ENCODE measurements around the gene SMIM41. TPM values are rescaled to one million over a fixed set of nuclear protein-coding genes. Genes with fewer than 3 reads are reported as not detected.

The SMIM41 gene
- total and polyA plus RNA-seq, 2 experiments from 2014 or later: not detected

DNA sequence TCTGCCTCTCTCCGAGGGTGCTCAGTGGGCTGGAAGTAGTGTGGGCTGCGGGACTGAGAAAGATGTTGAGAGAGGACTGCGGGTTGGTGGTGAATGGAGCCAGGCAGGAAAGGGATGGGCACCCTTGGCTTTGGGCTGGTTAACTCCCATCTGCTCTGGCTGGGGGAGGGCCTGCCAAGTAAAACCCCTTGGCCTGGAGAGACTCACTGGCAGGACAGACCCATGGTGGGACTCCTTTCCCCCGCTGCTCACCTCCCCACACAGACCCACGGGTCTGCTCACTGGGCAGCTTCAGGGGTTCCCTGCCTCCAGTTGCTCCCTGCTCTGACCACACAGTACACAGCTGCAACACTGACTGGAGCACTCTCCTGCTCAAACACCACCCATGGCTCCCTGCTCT, 58.2 kb downstream of the SMIM41 start:
- 42 to 50% methylated on average over 5 of the region's 5 CpGs for WGBS, 2 experiments (ENCODE audit: low coverage in 1 of 2, low lambda C conversion rate in 2 of 2, missing lambda C conversion rate in 2 of 2)

DNA sequence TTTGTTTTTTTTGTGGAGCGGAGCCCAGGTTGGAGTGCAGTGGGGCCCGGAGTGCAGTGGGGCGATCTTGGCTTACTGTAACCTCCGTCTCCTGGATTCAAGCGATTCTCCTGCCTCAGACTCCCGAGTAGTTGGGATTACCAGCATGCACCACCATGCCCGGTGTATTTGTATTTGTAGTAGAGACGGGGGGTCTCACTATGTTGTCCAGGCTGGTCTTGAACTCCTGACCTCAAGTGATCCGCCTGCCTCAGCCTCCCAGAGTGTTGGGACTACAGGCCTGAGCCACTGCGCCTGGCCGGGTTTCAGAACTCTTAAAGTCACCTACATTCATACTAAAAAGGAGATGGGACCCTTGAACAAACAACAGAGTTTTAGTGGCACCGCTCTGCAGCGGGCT, 59.6 kb downstream of the SMIM41 start:
- no peaks in the 10 kb centered on the region for H4K20me1 ChIP-seq (ENCODE audit: insufficient read depth)
- H3K79me2 ChIP-seq (ENCODE audit: insufficient read depth): no peaks in the 10 kb centered on the region
- no peak for TF ChIP-seq EZH2phosphoT487 (IDR thresholded peaks at IDR 0.05; ENCODE audit: insufficient read depth, low read depth)
- no peak for TF ChIP-seq EZH2 (IDR thresholded peaks at IDR 0.05; ENCODE audit: insufficient read depth, poor library complexity, severe bottlenecking)
- no peak overlapping the region for H3K4me3 ChIP-seq
- no peaks in the 10 kb centered on the region for H3K9me2 ChIP-seq (ENCODE audit: insufficient read depth)
- in situ Hi-C loops (cut with MboI): no loop called here
- no peak for DNase-seq
- H3K9me3 ChIP-seq (ENCODE audit: low read depth): no peaks in the 10 kb centered on the region
- WGBS, 2 experiments (ENCODE audit: low coverage in 1 of 2, low lambda C conversion rate in 2 of 2, missing lambda C conversion rate in 2 of 2): 74 to 79% methylated on average over 13 of the region's 13 CpGs
- no peak overlapping the region for H3K4me2 ChIP-seq (ENCODE audit: unreplicated experiment)
- peaks cover 10% of the 10 kb centered on the region; the same call in 1 of the 2 replicates for H3K4me1 ChIP-seq (ENCODE audit: insufficient read depth)
- H3K36me3 ChIP-seq (ENCODE audit: low read depth): no peaks in the 10 kb centered on the region
- no peaks in the 10 kb centered on the region for H3K27me3 ChIP-seq (replicated peaks; ENCODE audit: insufficient read depth)
- no peaks in the 10 kb centered on the region for H3F3A ChIP-seq (ENCODE audit: insufficient read depth)
- no peak overlapping the region for H2AFZ ChIP-seq
- no peak overlapping the region for H3K27ac ChIP-seq
- no peak overlapping the region for H3K9ac ChIP-seq

More for the DNA sequence above, 58.2 kb downstream of the SMIM41 start:
- in situ Hi-C loops (cut with MboI): no loop called here
- no peaks in the 10 kb centered on the region for H3K79me2 ChIP-seq (ENCODE audit: insufficient read depth)
- no peaks in the 10 kb centered on the region for H3K27me3 ChIP-seq (replicated peaks; ENCODE audit: insufficient read depth)
- peaks cover 4% of the 10 kb centered on the region; the same call in 1 of the 2 replicates for H3K4me1 ChIP-seq (ENCODE audit: insufficient read depth)
- no peaks in the 10 kb centered on the region for H3K9me3 ChIP-seq (ENCODE audit: low read depth)
- no peaks in the 10 kb centered on the region for H3K9me2 ChIP-seq (ENCODE audit: insufficient read depth)
- H3K4me3 ChIP-seq: no peak overlapping the region
- no peak overlapping the region for H2AFZ ChIP-seq
- H4K20me1 ChIP-seq (ENCODE audit: insufficient read depth): no peaks in the 10 kb centered on the region
- no peak overlapping the region for H3K9ac ChIP-seq
- no peaks in the 10 kb centered on the region for H3K36me3 ChIP-seq (ENCODE audit: low read depth)
- H3K27ac ChIP-seq: no peak overlapping the region
- no peak for DNase-seq
- H3F3A ChIP-seq (ENCODE audit: insufficient read depth): no peaks in the 10 kb centered on the region
- TF ChIP-seq EZH2phosphoT487 (IDR thresholded peaks at IDR 0.05; ENCODE audit: insufficient read depth, low read depth) (no peak), EZH2 (IDR thresholded peaks at IDR 0.05; ENCODE audit: insufficient read depth, poor library complexity, severe bottlenecking) (no peak)
- H3K4me2 ChIP-seq (ENCODE audit: unreplicated experiment): no peak overlapping the region

DNA sequence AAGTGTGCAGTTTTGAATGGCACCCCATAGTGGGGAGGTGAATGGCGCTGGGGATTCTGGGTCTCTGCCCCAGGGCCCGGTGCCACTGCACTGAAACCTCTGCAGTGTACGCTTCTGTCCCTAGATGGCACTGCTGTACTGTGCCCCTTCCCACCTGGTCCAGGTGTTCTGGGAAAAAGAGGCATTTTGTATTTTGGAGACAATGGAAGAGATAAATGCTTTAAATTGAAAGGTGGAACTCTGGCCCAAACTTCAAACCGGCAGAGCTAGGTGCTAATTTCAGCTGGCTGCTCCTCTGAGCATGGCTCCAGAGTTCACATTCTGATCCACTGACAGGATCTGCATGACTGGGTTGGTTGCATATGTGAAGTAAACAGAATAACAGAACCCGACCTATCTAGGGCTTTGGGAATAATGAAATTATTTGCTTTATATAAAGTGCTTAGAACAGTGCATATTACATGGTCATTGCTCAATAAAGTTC, 60.1 kb downstream of the SMIM41 start:
- peak; percentile 61 for DNase-seq
- H4K20me1 ChIP-seq (ENCODE audit: insufficient read depth): no peaks in the 10 kb centered on the region
- no peaks in the 10 kb centered on the region for H3K9me3 ChIP-seq (ENCODE audit: low read depth)
- H3K36me3 ChIP-seq (ENCODE audit: low read depth): no peaks in the 10 kb centered on the region
- no peaks in the 10 kb centered on the region for H3K79me2 ChIP-seq (ENCODE audit: insufficient read depth)
- in situ Hi-C loops (cut with MboI): no loop called here
- TF ChIP-seq EZH2phosphoT487 (IDR thresholded peaks at IDR 0.05; ENCODE audit: insufficient read depth, low read depth) (no peak), EZH2 (IDR thresholded peaks at IDR 0.05; ENCODE audit: insufficient read depth, poor library complexity, severe bottlenecking) (no peak)
- no peaks in the 10 kb centered on the region for H3K27me3 ChIP-seq (replicated peaks; ENCODE audit: insufficient read depth)
- H3K4me1 ChIP-seq (ENCODE audit: insufficient read depth): peaks cover 13% of the 10 kb centered on the region; the same call in 1 of the 2 replicates
- H3K4me3 ChIP-seq: no peak overlapping the region
- no peak overlapping the region for H3K4me2 ChIP-seq (ENCODE audit: unreplicated experiment)
- H3K27ac ChIP-seq: no peak overlapping the region
- H2AFZ ChIP-seq: no peak overlapping the region
- H3F3A ChIP-seq (ENCODE audit: insufficient read depth): no peaks in the 10 kb centered on the region
- H3K9me2 ChIP-seq (ENCODE audit: insufficient read depth): no peaks in the 10 kb centered on the region
- 33 to 39% methylated on average over 5 of the region's 5 CpGs for WGBS, 2 experiments (ENCODE audit: low coverage in 1 of 2, low lambda C conversion rate in 2 of 2, missing lambda C conversion rate in 2 of 2)
- H3K9ac ChIP-seq: no peak overlapping the region; the same call in 1 of the 2 replicates

DNA sequence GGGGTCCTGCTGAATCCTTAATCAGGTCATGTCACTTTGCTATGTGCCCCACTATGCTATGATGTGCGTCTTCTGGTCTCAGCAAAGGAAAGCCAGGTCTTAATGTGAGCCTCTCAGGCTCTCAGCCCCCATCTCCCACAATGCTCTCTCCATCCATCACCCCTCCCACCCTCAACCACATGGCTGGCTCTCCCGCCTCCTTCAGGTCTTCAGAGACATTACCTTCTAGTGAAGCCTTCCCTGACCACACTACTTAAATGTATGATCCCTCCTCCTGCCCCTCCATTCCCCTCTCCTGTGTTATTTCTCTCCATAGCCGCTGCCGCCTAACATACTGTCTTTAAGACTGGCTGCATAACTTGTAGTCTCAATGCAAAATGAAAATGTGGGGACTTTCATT, 61.8 kb downstream of the SMIM41 start:
- Histone ChIP-seq H3K4me2 (ENCODE audit: unreplicated experiment) (no peak overlapping the region), H2AFZ (no peak overlapping the region), H3K27ac (no peak overlapping the region), H3K9ac (no peak overlapping the region), H4K20me1 (ENCODE audit: insufficient read depth) (no peaks in the 10 kb centered on the region), H3K9me3 (ENCODE audit: low read depth) (no peaks in the 10 kb centered on the region), H3K4me1 (ENCODE audit: insufficient read depth) (peaks cover 17% of the 10 kb centered on the region), H3K27me3 (replicated peaks; ENCODE audit: insufficient read depth) (no peaks in the 10 kb centered on the region), H3K4me3 (no peak overlapping the region), H3K79me2 (ENCODE audit: insufficient read depth) (no peaks in the 10 kb centered on the region), H3K36me3 (ENCODE audit: low read depth) (no peaks in the 10 kb centered on the region), H3F3A (ENCODE audit: insufficient read depth) (no peaks in the 10 kb centered on the region), H3K9me2 (ENCODE audit: insufficient read depth) (no peaks in the 10 kb centered on the region)
- in situ Hi-C loops (cut with MboI): no loop called here
- WGBS, 2 experiments (ENCODE audit: low coverage in 1 of 2, low lambda C conversion rate in 2 of 2, missing lambda C conversion rate in 2 of 2): 92 to 99% methylated on average over 4 of the region's 4 CpGs
- TF ChIP-seq EZH2 (IDR thresholded peaks at IDR 0.05; ENCODE audit: insufficient read depth, poor library complexity, severe bottlenecking) (no peak), EZH2phosphoT487 (IDR thresholded peaks at IDR 0.05; ENCODE audit: insufficient read depth, low read depth) (no peak)
- no peak for DNase-seq

DNA sequence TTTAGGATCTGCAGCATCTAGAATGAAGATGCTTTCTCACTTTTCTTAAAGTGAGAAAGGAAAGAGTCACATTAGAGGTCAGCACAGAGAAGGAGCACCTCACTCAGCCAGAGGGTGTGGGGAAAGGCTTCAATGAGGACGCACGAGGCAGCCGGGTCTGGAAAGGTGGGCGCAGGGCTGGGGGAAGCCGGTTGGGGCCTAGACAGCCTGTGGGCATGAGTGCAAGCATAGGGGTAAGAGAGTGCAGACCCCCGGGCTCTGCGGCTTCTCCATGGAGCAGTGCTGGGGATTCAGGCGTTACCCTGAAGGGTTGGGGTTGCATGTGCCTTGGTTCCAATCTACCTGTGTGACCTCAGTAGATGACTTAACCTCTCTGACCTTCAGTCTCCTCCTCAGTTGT, 62.4 kb downstream of the SMIM41 start:
- TF ChIP-seq EZH2phosphoT487 (IDR thresholded peaks at IDR 0.05; ENCODE audit: insufficient read depth, low read depth) (no peak), EZH2 (IDR thresholded peaks at IDR 0.05; ENCODE audit: insufficient read depth, poor library complexity, severe bottlenecking) (no peak)
- Histone ChIP-seq H3K27ac (no peak overlapping the region), H3K79me2 (ENCODE audit: insufficient read depth) (no peaks in the 10 kb centered on the region), H4K20me1 (ENCODE audit: insufficient read depth) (no peaks in the 10 kb centered on the region), H2AFZ (no peak overlapping the region), H3K9me3 (ENCODE audit: low read depth) (no peaks in the 10 kb centered on the region), H3K4me1 (ENCODE audit: insufficient read depth) (peaks cover 23% of the 10 kb centered on the region), H3K27me3 (replicated peaks; ENCODE audit: insufficient read depth) (no peaks in the 10 kb centered on the region), H3K4me3 (no peak overlapping the region), H3K4me2 (ENCODE audit: unreplicated experiment) (no peak overlapping the region), H3F3A (ENCODE audit: insufficient read depth) (no peaks in the 10 kb centered on the region), H3K36me3 (ENCODE audit: low read depth) (no peaks in the 10 kb centered on the region), H3K9me2 (ENCODE audit: insufficient read depth) (no peaks in the 10 kb centered on the region), H3K9ac (no peak overlapping the region)
- in situ Hi-C loops (cut with MboI): no loop called here
- no peak for DNase-seq
- WGBS, 2 experiments (ENCODE audit: low coverage in 1 of 2, low lambda C conversion rate in 2 of 2, missing lambda C conversion rate in 2 of 2): 94 to 97% methylated on average over 8 of the region's 8 CpGs
